GM23338 (cell line): ENCODE measurements around the gene RELL2. TPM values are rescaled to one million over a fixed set of nuclear protein-coding genes. Genes with fewer than 3 reads are reported as not detected.

ENCODE experiments used
- ATAC-seq: fragments of 200-7000 bp; cut with Tn5 transposase; 3 replicates; pipeline ENCODE4 v1.9.1; 2020
- DNase-seq: peaks from one replicate; pipeline ENCODE4 v3.0.0-alpha.2; 2015; ENCODE audit warnings: low spot score
- H2AFZ ChIP-seq: fragments of 200-600 bp; sonication (generic); 2 replicates; pipeline ENCODE4 v1.8.0; 2016; ENCODE audit warnings: antibody characterized with exemption, mild to moderate bottlenecking, moderate library complexity
- H3F3A ChIP-seq: fragments of 200-600 bp; sonication (generic); replicated peaks from 2 replicates; pipeline ENCODE4 v1.8.0; 2017; ENCODE audit warnings: antibody characterized with exemption, mixed run types, low read depth
- H3K27ac ChIP-seq: fragments of 200-600 bp; sonication (generic); 2 replicates; pipeline ENCODE4 v1.6.1; 2016; ENCODE audit warnings: low read depth
- H3K27me3 ChIP-seq: fragments of 200-600 bp; sonication (generic); 2 replicates; pipeline ENCODE4 v1.8.0; 2016; ENCODE audit warnings: mild to moderate bottlenecking, mixed run types, moderate library complexity; ENCODE audit not compliant: insufficient read depth
- H3K36me3 ChIP-seq: fragments of 200-600 bp; sonication (generic); 2 replicates; pipeline ENCODE4 v1.8.0; 2016; ENCODE audit warnings: mild to moderate bottlenecking; ENCODE audit not compliant: insufficient read depth
- H3K4me1 ChIP-seq: fragments of 200-600 bp; sonication (generic); 2 replicates; pipeline ENCODE4 v1.8.0; 2016; ENCODE audit warnings: mild to moderate bottlenecking, moderate library complexity; ENCODE audit not compliant: insufficient read depth
- H3K4me2 ChIP-seq: fragments of 200-600 bp; sonication (generic); 2 replicates; pipeline ENCODE4 v1.7.1; 2017; ENCODE audit warnings: mixed run types
- H3K4me3 ChIP-seq: fragments of 200-600 bp; sonication (generic); 2 replicates; pipeline ENCODE4 v1.6.1; 2016; ENCODE audit warnings: mixed run types
- H3K79me2 ChIP-seq: fragments of 200-600 bp; sonication (generic); replicated peaks from 2 replicates; pipeline ENCODE4 v1.8.0; 2017; ENCODE audit warnings: mild to moderate bottlenecking; ENCODE audit not compliant: insufficient read depth
- H3K9me2 ChIP-seq: fragments of 200-600 bp; sonication (generic); 2 replicates; pipeline ENCODE4 v1.8.0; 2017; ENCODE audit not compliant: insufficient read depth
- H4K20me1 ChIP-seq: fragments of 200-600 bp; sonication (generic); replicated peaks from 2 replicates; pipeline ENCODE4 v1.8.0; 2017; ENCODE audit warnings: mild to moderate bottlenecking; ENCODE audit not compliant: insufficient read depth
- H3K27ac Mint-ChIP-seq: 2 replicates; pipeline ENCODE4 v1.8.0; 2020; ENCODE audit warnings: inconsistent platforms, mild to moderate bottlenecking, moderate library complexity, mixed read lengths
- H3K27me3 Mint-ChIP-seq: 3 replicates; pipeline ENCODE4 v1.8.0; 2022; ENCODE audit warnings: low read depth, mild to moderate bottlenecking, moderate library complexity, mixed read lengths, inconsistent platforms; ENCODE audit not compliant: insufficient read depth, poor library complexity
- H3K36me3 Mint-ChIP-seq: 3 replicates; pipeline ENCODE4 v1.8.0; 2021; ENCODE audit warnings: low read depth, mild to moderate bottlenecking, inconsistent platforms, moderate library complexity, mixed read lengths
- H3K4me1 Mint-ChIP-seq: 3 replicates; pipeline ENCODE4 v1.8.0; 2020; ENCODE audit warnings: mild to moderate bottlenecking, inconsistent platforms, mixed read lengths
- H3K4me3 Mint-ChIP-seq: 3 replicates; pipeline ENCODE4 v1.8.0; 2021; ENCODE audit warnings: moderate library complexity, mild to moderate bottlenecking, inconsistent platforms, mixed read lengths
- H3K9me3 Mint-ChIP-seq: 3 replicates; pipeline ENCODE4 v1.8.0; 2020; ENCODE audit warnings: moderate library complexity, mild to moderate bottlenecking, inconsistent platforms, mixed read lengths
- CREB1 ChIP-seq: fragments of 250-450 bp; sonication (Bioruptor Pico); IDR thresholded peaks from 2 replicates; pipeline ENCODE4 v1.5.0; 2020; ENCODE audit warnings: low read depth, mild to moderate bottlenecking, moderate library complexity
- EZH2 ChIP-seq: fragments of 200-600 bp; sonication (generic); IDR thresholded peaks from one replicate; pipeline ENCODE4 v1.8.0; 2017; ENCODE audit warnings: antibody characterized with exemption, mild to moderate bottlenecking, low read depth; ENCODE audit not compliant: unreplicated experiment
- EZH2phosphoT487 ChIP-seq: fragments of 200-600 bp; sonication (generic); IDR thresholded peaks from one replicate; pipeline ENCODE4 v1.8.1; 2018; ENCODE audit warnings: antibody characterized with exemption; ENCODE audit not compliant: unreplicated experiment
- JUNB ChIP-seq: IDR thresholded peaks from one replicate; pipeline ENCODE4 v1.6.1; 2016; ENCODE audit warnings: antibody characterized with exemption; ENCODE audit not compliant: unreplicated experiment
- NANOG ChIP-seq: IDR thresholded peaks from 2 replicates; pipeline ENCODE4 v1.6.1; 2016; ENCODE audit warnings: antibody characterized with exemption, borderline replicate concordance
- POLR2AphosphoS5 ChIP-seq: IDR thresholded peaks from 2 replicates; pipeline ENCODE4 v1.6.1; 2016; ENCODE audit warnings: antibody characterized with exemption, low read depth
- STAT1 ChIP-seq: IDR thresholded peaks from one replicate; pipeline ENCODE4 v1.6.1; 2016; ENCODE audit warnings: antibody characterized with exemption; ENCODE audit not compliant: unreplicated experiment
- ZNF114 ChIP-seq: fragments of 250-450 bp; sonication (Bioruptor Pico); IDR thresholded peaks from 2 replicates; pipeline ENCODE4 v1.5.0; 2020; ENCODE audit warnings: mild to moderate bottlenecking, moderate library complexity
- ZNF331 ChIP-seq: fragments of 250-450 bp; sonication (Bioruptor Pico); IDR thresholded peaks from 2 replicates; pipeline ENCODE4 v1.5.0; 2020; ENCODE audit warnings: low read depth, mild to moderate bottlenecking, moderate library complexity
- polyA plus RNA-seq: library from polyadenylated mRNA; unstranded; fragments of >200 nt; fragmentation: Nextera tagmentation; extraction: Ambion mirVana; gene quantifications from 2 replicates; pipeline ENCODE4 v1.2.1, GENCODE V29; 2016
- total RNA-seq: library from RNA; depleted of rRNA; stranded (reverse); fragments of >200 nt; shearing (Covaris generic); gene quantifications from 2 replicates; pipeline ENCODE4 v1.2.3, GENCODE V29; 2014
- TF ChIP-seq, protein P1 (sequence below): fragments of 250-450 bp; sonication (Bioruptor Pico); IDR thresholded peaks from 2 replicates; pipeline ENCODE4 v1.5.0; 2020; ENCODE audit warnings: mild to moderate bottlenecking, moderate library complexity
- TF ChIP-seq, protein P2 (sequence below), 2 experiments: fragments of 200-600 bp in 1 of 2; sonication (generic) in 1 of 2; conservative IDR thresholded peaks; 2 replicates each; pipeline versions ENCODE4 v1.5.1 to v1.6.1; 2016 to 2017; ENCODE audit warnings: antibody characterized with exemption in 2 of 2, low read depth in 2 of 2, mild to moderate bottlenecking in 2 of 2, moderate library complexity in 1 of 2
- TF ChIP-seq, protein P3 (sequence below): IDR thresholded peaks from 2 replicates; pipeline ENCODE4 v1.6.1; 2016; ENCODE audit warnings: antibody characterized with exemption
- TF ChIP-seq, protein P4 (sequence below): IDR thresholded peaks from one replicate; pipeline ENCODE4 v1.6.1; 2018; ENCODE audit warnings: antibody characterized with exemption; ENCODE audit not compliant: unreplicated experiment

Gene RELL2
- total and polyA plus RNA-seq, 2 experiments from 2014 or later: 20.4 to 30.6 TPM

DNA sequence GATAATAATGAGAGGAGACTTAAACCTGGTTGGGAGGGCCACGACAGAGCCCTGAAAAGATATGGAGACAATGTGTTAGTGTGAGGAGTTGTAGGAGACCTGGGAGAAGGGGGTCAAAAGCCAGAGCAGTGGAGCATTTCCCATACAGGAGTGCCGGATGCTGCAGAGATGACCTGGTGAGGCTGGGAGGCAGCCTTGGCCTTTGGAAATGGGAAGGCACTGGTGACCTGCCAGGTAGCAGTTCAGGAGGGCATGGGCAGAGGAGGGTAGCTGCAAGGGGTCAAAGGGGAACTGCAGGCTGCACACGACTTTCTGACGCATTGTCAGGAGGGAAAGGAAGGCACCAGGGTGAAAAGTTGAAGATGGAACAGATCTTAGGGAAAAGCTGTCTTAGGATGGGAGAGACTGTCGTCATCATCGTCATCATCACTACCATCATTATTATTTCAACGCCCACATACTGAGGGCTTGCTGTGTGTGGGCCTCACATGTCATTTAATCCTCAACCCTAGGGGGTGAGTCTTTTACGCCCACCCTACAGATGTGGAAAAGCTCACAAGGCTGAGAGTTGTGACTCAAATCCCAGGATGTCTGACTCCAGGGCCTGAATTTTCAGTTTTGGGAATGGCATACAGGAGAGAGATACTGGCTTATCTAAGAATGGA lies 31.9 kb downstream of the RELL2 start:
- no peak overlapping the region; the same call in 2 of the 3 replicates for H3K4me3 Mint-ChIP-seq
- DNase-seq: no peak
- Histone ChIP-seq H3K4me1 (peaks cover 6% of the 10 kb centered on the region), H3F3A (no peaks in the 10 kb centered on the region), H3K27ac (no peak overlapping the region), H4K20me1 (no peaks in the 10 kb centered on the region; the same call in 1 of the 2 replicates), H3K27me3 (no peaks in the 10 kb centered on the region), H3K79me2 (no peaks in the 10 kb centered on the region), H3K36me3 (peaks cover 12% of the 10 kb centered on the region), H3K4me2 (no peak overlapping the region), H3K4me3 (no peak overlapping the region), H2AFZ (no peak overlapping the region), H3K9me2 (no peaks in the 10 kb centered on the region)
- H3K36me3 Mint-ChIP-seq: peaks cover 65% of the 10 kb centered on the region
- TF ChIP-seq ZNF331 (CRISPR knock-in tag) (no peak), CREB1 (CRISPR knock-in tag) (no peak), EZH2 (no peak), JUNB (no peak), ZNF114 (CRISPR knock-in tag) (no peak), EZH2phosphoT487 (no peak), NANOG (no peak), STAT1 (no peak), POLR2AphosphoS5 (no peak)
- TF ChIP-seq, protein P1, sequence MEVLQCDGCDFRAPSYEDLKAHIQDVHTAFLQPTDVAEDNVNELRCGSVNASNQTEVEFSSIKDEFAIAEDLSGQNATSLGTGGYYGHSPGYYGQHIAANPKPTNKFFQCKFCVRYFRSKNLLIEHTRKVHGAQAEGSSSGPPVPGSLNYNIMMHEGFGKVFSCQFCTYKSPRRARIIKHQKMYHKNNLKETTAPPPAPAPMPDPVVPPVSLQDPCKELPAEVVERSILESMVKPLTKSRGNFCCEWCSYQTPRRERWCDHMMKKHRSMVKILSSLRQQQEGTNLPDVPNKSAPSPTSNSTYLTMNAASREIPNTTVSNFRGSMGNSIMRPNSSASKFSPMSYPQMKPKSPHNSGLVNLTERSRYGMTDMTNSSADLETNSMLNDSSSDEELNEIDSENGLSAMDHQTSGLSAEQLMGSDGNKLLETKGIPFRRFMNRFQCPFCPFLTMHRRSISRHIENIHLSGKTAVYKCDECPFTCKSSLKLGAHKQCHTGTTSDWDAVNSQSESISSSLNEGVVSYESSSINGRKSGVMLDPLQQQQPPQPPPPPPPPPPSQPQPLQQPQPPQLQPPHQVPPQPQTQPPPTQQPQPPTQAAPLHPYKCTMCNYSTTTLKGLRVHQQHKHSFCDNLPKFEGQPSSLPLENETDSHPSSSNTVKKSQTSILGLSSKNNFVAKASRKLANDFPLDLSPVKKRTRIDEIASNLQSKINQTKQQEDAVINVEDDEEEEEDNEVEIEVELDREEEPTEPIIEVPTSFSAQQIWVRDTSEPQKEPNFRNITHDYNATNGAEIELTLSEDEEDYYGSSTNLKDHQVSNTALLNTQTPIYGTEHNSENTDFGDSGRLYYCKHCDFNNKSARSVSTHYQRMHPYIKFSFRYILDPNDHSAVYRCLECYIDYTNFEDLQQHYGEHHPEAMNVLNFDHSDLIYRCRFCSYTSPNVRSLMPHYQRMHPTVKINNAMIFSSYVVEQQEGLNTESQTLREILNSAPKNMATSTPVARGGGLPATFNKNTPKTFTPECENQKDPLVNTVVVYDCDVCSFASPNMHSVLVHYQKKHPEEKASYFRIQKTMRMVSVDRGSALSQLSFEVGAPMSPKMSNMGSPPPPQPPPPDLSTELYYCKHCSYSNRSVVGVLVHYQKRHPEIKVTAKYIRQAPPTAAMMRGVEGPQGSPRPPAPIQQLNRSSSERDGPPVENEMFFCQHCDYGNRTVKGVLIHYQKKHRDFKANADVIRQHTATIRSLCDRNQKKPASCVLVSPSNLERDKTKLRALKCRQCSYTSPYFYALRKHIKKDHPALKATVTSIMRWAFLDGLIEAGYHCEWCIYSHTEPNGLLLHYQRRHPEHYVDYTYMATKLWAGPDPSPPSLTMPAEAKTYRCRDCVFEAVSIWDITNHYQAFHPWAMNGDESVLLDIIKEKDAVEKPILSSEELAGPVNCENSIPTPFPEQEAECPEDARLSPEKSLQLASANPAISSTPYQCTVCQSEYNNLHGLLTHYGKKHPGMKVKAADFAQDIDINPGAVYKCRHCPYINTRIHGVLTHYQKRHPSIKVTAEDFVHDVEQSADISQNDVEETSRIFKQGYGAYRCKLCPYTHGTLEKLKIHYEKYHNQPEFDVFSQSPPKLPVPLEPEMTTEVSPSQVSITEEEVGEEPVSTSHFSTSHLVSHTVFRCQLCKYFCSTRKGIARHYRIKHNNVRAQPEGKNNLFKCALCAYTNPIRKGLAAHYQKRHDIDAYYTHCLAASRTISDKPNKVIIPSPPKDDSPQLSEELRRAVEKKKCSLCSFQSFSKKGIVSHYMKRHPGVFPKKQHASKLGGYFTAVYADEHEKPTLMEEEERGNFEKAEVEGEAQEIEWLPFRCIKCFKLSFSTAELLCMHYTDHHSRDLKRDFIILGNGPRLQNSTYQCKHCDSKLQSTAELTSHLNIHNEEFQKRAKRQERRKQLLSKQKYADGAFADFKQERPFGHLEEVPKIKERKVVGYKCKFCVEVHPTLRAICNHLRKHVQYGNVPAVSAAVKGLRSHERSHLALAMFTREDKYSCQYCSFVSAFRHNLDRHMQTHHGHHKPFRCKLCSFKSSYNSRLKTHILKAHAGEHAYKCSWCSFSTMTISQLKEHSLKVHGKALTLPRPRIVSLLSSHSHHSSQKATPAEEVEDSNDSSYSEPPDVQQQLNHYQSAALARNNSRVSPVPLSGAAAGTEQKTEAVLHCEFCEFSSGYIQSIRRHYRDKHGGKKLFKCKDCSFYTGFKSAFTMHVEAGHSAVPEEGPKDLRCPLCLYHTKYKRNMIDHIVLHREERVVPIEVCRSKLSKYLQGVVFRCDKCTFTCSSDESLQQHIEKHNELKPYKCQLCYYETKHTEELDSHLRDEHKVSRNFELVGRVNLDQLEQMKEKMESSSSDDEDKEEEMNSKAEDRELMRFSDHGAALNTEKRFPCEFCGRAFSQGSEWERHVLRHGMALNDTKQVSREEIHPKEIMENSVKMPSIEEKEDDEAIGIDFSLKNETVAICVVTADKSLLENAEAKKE (CRISPR knock-in tag): no peak
- TF ChIP-seq, protein P2, sequence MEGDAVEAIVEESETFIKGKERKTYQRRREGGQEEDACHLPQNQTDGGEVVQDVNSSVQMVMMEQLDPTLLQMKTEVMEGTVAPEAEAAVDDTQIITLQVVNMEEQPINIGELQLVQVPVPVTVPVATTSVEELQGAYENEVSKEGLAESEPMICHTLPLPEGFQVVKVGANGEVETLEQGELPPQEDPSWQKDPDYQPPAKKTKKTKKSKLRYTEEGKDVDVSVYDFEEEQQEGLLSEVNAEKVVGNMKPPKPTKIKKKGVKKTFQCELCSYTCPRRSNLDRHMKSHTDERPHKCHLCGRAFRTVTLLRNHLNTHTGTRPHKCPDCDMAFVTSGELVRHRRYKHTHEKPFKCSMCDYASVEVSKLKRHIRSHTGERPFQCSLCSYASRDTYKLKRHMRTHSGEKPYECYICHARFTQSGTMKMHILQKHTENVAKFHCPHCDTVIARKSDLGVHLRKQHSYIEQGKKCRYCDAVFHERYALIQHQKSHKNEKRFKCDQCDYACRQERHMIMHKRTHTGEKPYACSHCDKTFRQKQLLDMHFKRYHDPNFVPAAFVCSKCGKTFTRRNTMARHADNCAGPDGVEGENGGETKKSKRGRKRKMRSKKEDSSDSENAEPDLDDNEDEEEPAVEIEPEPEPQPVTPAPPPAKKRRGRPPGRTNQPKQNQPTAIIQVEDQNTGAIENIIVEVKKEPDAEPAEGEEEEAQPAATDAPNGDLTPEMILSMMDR (conservative IDR thresholded peaks at IDR 0.05; ENCODE audit: low read depth in 2 of 2): no peak
- TF ChIP-seq, protein P3, sequence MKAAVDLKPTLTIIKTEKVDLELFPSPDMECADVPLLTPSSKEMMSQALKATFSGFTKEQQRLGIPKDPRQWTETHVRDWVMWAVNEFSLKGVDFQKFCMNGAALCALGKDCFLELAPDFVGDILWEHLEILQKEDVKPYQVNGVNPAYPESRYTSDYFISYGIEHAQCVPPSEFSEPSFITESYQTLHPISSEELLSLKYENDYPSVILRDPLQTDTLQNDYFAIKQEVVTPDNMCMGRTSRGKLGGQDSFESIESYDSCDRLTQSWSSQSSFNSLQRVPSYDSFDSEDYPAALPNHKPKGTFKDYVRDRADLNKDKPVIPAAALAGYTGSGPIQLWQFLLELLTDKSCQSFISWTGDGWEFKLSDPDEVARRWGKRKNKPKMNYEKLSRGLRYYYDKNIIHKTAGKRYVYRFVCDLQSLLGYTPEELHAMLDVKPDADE: no peak
- TF ChIP-seq, protein P4, sequence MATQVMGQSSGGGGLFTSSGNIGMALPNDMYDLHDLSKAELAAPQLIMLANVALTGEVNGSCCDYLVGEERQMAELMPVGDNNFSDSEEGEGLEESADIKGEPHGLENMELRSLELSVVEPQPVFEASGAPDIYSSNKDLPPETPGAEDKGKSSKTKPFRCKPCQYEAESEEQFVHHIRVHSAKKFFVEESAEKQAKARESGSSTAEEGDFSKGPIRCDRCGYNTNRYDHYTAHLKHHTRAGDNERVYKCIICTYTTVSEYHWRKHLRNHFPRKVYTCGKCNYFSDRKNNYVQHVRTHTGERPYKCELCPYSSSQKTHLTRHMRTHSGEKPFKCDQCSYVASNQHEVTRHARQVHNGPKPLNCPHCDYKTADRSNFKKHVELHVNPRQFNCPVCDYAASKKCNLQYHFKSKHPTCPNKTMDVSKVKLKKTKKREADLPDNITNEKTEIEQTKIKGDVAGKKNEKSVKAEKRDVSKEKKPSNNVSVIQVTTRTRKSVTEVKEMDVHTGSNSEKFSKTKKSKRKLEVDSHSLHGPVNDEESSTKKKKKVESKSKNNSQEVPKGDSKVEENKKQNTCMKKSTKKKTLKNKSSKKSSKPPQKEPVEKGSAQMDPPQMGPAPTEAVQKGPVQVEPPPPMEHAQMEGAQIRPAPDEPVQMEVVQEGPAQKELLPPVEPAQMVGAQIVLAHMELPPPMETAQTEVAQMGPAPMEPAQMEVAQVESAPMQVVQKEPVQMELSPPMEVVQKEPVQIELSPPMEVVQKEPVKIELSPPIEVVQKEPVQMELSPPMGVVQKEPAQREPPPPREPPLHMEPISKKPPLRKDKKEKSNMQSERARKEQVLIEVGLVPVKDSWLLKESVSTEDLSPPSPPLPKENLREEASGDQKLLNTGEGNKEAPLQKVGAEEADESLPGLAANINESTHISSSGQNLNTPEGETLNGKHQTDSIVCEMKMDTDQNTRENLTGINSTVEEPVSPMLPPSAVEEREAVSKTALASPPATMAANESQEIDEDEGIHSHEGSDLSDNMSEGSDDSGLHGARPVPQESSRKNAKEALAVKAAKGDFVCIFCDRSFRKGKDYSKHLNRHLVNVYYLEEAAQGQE: no peak
- peak overlapping the region; percentile 83; the same call in 1 of the 2 replicates for H3K27ac Mint-ChIP-seq
- H3K9me3 Mint-ChIP-seq: no peaks in the 10 kb centered on the region
- ATAC-seq: no peak
- peaks cover 21% of the 10 kb centered on the region for H3K4me1 Mint-ChIP-seq
- H3K27me3 Mint-ChIP-seq: peaks cover 14% of the 10 kb centered on the region
